SIG-M5 (cell line): ENCODE measurements around the gene KLF15.

Experiments
- DNase-seq: peaks from one replicate; lab custom pipeline; 2025; lab: John Stamatoyannopoulos, UW

KLF15 gene

GRCh38 chr3:126304704-126305103, 52.5 kb downstream of the KLF15 start:
- no peak for DNase-seq

GRCh38 chr3:126304291-126304690, 52.9 kb downstream of the KLF15 start:
- no peak for DNase-seq

- DNase-seq = no peak
These were observed 53.9 kb downstream of the KLF15 start for GRCh38 chr3:126303272-126303671.

- no peak for DNase-seq
These were observed 56.3 kb downstream of the KLF15 start for GRCh38 chr3:126300761-126301481.

DNA sequence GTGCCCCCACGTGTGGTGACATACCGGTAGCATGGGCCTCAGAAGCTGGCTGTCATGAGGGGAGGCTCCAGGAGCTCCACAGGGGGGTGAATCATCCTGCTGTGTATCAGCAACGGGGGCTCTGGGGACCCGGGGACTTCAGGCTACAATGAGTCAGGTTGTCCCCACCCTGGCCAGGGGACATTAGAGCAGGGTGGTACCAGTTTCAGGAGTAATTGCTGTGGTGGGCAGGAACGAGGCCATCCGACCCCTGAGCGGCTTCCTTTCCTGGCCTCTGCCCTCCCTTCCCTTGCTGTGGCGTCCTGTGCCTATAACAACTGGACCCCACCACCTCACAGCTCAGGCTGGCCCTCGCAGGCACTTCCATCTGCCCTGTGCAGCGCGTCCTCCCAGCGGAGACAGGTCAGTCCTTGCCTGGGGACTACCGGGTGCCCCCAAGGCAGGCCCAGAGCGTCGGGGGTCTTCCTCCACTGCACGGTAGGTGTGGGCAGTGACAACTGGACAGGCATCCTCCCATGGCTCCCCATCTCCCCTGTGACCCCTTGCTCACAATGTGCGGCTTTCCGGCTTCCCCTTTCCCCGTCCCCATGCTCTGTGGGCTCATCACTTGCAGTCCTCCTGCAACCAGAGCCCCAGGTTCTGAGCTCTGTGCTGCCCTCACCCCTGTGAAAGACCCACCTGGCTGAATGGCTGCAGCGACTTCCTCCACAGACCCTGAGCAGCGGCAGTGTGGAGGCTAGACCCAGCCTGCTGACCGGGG, 57.0 kb downstream of the KLF15 start:
- no peak for DNase-seq

DNA sequence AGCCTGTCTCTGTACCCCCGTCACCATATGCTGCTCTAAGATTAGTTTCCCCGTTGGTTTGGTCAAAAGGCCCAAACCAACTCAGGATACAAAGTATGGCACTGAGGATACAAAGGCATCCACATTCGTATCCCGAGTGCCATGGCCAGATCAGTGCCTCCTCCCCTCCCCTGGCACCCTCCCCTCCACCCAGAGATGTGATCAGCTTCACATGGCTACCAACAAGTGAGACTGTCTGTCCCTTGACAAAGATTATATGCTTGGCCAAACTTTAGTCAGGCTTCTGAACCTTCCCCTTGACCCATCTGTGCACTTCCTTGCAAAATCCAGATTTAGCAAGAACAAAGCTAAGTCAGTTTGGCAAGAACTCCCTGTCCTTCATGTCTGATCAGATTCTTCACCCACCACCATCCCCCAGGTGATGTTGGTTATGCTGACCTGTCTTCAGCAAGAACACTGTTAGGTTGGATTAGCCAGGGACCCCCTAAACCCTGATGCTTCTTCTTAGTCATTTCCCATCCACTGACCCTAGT, 61.7 kb downstream of the KLF15 start:
- DNase-seq = no peak

GRCh38 chr3:126294211-126294808, 62.9 kb downstream of the KLF15 start:
- DNase-seq = no peak

- no peak for DNase-seq
These were observed 63.7 kb downstream of the KLF15 start for GRCh38 chr3:126293370-126294082.
